GM19099 (cell line): ENCODE data around the gene PHACTR2.

ENCODE experiments used
- POLR2A ChIP-seq: IDR thresholded peaks from 3 replicates; pipeline ENCODE4 v1.6.1; 2011; ENCODE audit warnings: low read depth; ENCODE audit not compliant: insufficient read length; ENCODE audit errors: extremely low read depth

PHACTR2 gene

GRCh38 chr6:143692696-143693095 is 14.9 kb downstream of the PHACTR2 start:
- no peak for TF ChIP-seq POLR2A

- TF ChIP-seq POLR2A, result no peak
Observed at GRCh38 chr6:143694013-143694412, 16.2 kb downstream of the PHACTR2 start.

- TF ChIP-seq POLR2A, result no peak
Observed at GRCh38 chr6:143694560-143694959, 16.8 kb downstream of the PHACTR2 start.

GRCh38 chr6:143695130-143695968 is 17.6 kb downstream of the PHACTR2 start:
- TF ChIP-seq POLR2A, result no peak

- TF ChIP-seq POLR2A, result no peak
Observed at GRCh38 chr6:143695969-143696663, 18.4 kb downstream of the PHACTR2 start.

- no peak for TF ChIP-seq POLR2A
Observed at GRCh38 chr6:143696664-143697000, 18.9 kb downstream of the PHACTR2 start.

- TF ChIP-seq POLR2A, result no peak
Observed at GRCh38 chr6:143697076-143697800, 19.5 kb downstream of the PHACTR2 start.

- no peak for TF ChIP-seq POLR2A
Observed at GRCh38 chr6:143698329-143698728, 20.6 kb downstream of the PHACTR2 start.

GRCh38 chr6:143698759-143699429 is 21.1 kb downstream of the PHACTR2 start:
- TF ChIP-seq POLR2A, result no peak

GRCh38 chr6:143699430-143699825 is 21.7 kb downstream of the PHACTR2 start:
- TF ChIP-seq POLR2A, result no peak

GRCh38 chr6:143700684-143701348 is 23.1 kb downstream of the PHACTR2 start:
- TF ChIP-seq POLR2A, result no peak

GRCh38 chr6:143701349-143702234 is 23.8 kb downstream of the PHACTR2 start:
- TF ChIP-seq POLR2A, result no peak

GRCh38 chr6:143705569-143705968 is 27.8 kb downstream of the PHACTR2 start:
- TF ChIP-seq POLR2A, result no peak

- TF ChIP-seq POLR2A, result no peak
Observed at GRCh38 chr6:143707697-143708096, 29.9 kb downstream of the PHACTR2 start.
